GM23248 (cell line): Measurements from ENCODE around the gene CCDC9. TPM values are rescaled to one million over a fixed set of nuclear protein-coding genes. Genes with fewer than 3 reads are reported as not detected.

Experiments
- DNase-seq: peaks from one replicate; pipeline ENCODE4 v3.0.0-alpha.2; 2015
- H2AFZ ChIP-seq: fragments of 200-600 bp; sonication (generic); 2 replicates; pipeline ENCODE4 v1.6.1; 2016; ENCODE audit warnings: antibody characterized with exemption
- H3F3A ChIP-seq: fragments of 200-600 bp; sonication (generic); 2 replicates; pipeline ENCODE4 v1.6.1; 2016; ENCODE audit warnings: mild to moderate bottlenecking, antibody characterized with exemption, mixed run types; ENCODE audit not compliant: insufficient read depth
- H3K27ac ChIP-seq: fragments of 200-600 bp; sonication (generic); 2 replicates; pipeline ENCODE4 v1.5.1; 2016; ENCODE audit warnings: mild to moderate bottlenecking
- H3K27me3 ChIP-seq: fragments of 200-600 bp; sonication (generic); replicated peaks from 2 replicates; pipeline ENCODE4 v1.6.1; 2016; ENCODE audit warnings: mild to moderate bottlenecking; ENCODE audit not compliant: insufficient read depth
- H3K36me3 ChIP-seq: fragments of 200-600 bp; sonication (generic); 2 replicates; pipeline ENCODE4 v1.6.1; 2016; ENCODE audit warnings: low read depth, mild to moderate bottlenecking
- H3K4me1 ChIP-seq: fragments of 200-600 bp; sonication (generic); 2 replicates; pipeline ENCODE4 v1.6.1; 2016; ENCODE audit warnings: mild to moderate bottlenecking; ENCODE audit not compliant: insufficient read depth
- H3K4me2 ChIP-seq: fragments of 200-600 bp; sonication (generic); one replicate; pipeline ENCODE4 v1.6.1; 2016; ENCODE audit warnings: mild to moderate bottlenecking; ENCODE audit not compliant: unreplicated experiment
- H3K4me3 ChIP-seq: fragments of 200-600 bp; sonication (generic); 2 replicates; pipeline ENCODE4 v1.5.1; 2016; ENCODE audit warnings: mild to moderate bottlenecking
- H3K79me2 ChIP-seq: fragments of 200-600 bp; sonication (generic); 2 replicates; pipeline ENCODE4 v1.6.1; 2016; ENCODE audit warnings: mild to moderate bottlenecking; ENCODE audit not compliant: insufficient read depth
- H3K9ac ChIP-seq: fragments of 200-600 bp; sonication (generic); 2 replicates; pipeline ENCODE4 v1.6.1; 2016; ENCODE audit warnings: mild to moderate bottlenecking
- H3K9me2 ChIP-seq: fragments of 200-600 bp; sonication (generic); 2 replicates; pipeline ENCODE4 v1.6.1; 2016; ENCODE audit warnings: mixed run types, mild to moderate bottlenecking, moderate library complexity; ENCODE audit not compliant: insufficient read depth
- H3K9me3 ChIP-seq: fragments of 200-600 bp; sonication (generic); one replicate; pipeline ENCODE4 v1.6.1; 2017; ENCODE audit warnings: low read depth
- H4K20me1 ChIP-seq: fragments of 200-600 bp; sonication (generic); 2 replicates; pipeline ENCODE4 v1.6.0; 2016; ENCODE audit not compliant: insufficient read depth
- EZH2 ChIP-seq: fragments of 200-600 bp; sonication (generic); IDR thresholded peaks from 2 replicates; pipeline ENCODE4 v1.6.1; 2018; ENCODE audit warnings: antibody characterized with exemption, mild to moderate bottlenecking; ENCODE audit not compliant: insufficient read depth, poor library complexity, severe bottlenecking
- EZH2phosphoT487 ChIP-seq: fragments of 200-600 bp; sonication (generic); IDR thresholded peaks from 2 replicates; pipeline ENCODE4 v1.6.1; 2018; ENCODE audit warnings: antibody characterized with exemption, moderate library complexity, mild to moderate bottlenecking, low read depth; ENCODE audit not compliant: insufficient read depth
- WGBS, 2 experiments: methylation state at CpG; one replicate each; pipeline ENCODE4 v1.1.6; 2015 to 2017; ENCODE audit warnings: low lambda C conversion rate in 2 of 2, low coverage in 1 of 2; ENCODE audit errors: missing lambda C conversion rate in 2 of 2; 5-methylcytosine and 5-hydroxymethylcytosine counted together
- in situ Hi-C: fragments of 300-500 bp; cut with MboI; formaldehyde crosslinking; loops from 2 replicates; pipeline ENCODE4 v1.15.0; 2020
- polyA plus RNA-seq: library from polyadenylated mRNA; unstranded; fragments of >200 nt; fragmentation: Nextera tagmentation; extraction: Ambion mirVana; gene quantifications from 2 replicates; pipeline ENCODE4 v1.2.1, GENCODE V29; 2016
- total RNA-seq: library from RNA; depleted of rRNA; stranded (reverse); fragments of >200 nt; shearing (Covaris generic); gene quantifications from 2 replicates; pipeline ENCODE4 v1.2.3, GENCODE V29; 2014

The CCDC9 gene
- total and polyA plus RNA-seq, 2 experiments from 2014 or later, result 4.1 to 11.1 TPM

GRCh38 chr19:47305309-47305751 is 49.0 kb downstream of the CCDC9 start:
- Histone ChIP-seq H3K79me2 (no peaks in the 10 kb centered on the region), H2AFZ (peak overlapping the region; percentile 65), H3K27ac (peak overlapping the region; percentile 47; the same call in 1 of the 2 replicates), H3K9me2 (no peaks in the 10 kb centered on the region), H3K36me3 (no peaks in the 10 kb centered on the region), H3K27me3 (no peaks in the 10 kb centered on the region), H3K9me3 (no peaks in the 10 kb centered on the region), H4K20me1 (no peaks in the 10 kb centered on the region), H3K4me1 (peaks cover 16% of the 10 kb centered on the region), H3F3A (no peaks in the 10 kb centered on the region), H3K4me3 (peak overlapping the region; percentile 68), H3K9ac (peak overlapping the region; percentile 41; the same call in 1 of the 2 replicates), H3K4me2 (peak overlapping the region; percentile 95)
- peak; percentile 95 for DNase-seq
- in situ Hi-C loops, result no loop called here
- TF ChIP-seq EZH2phosphoT487 (no peak), EZH2 (no peak)
- 1% methylated on average over 14 of the region's 14 CpGs for WGBS, 2 experiments

GRCh38 chr19:47306303-47306702 is 50.0 kb downstream of the CCDC9 start:
- no peak overlapping the region for H3K4me2 ChIP-seq
- no peaks in the 10 kb centered on the region for H4K20me1 ChIP-seq
- no peak overlapping the region for H3K4me3 ChIP-seq
- no peaks in the 10 kb centered on the region for H3K27me3 ChIP-seq
- DNase-seq, result no peak
- 66 to 71% methylated on average over 3 of the region's 3 CpGs for WGBS, 2 experiments
- in situ Hi-C loops, result no loop called here
- no peak overlapping the region for H3K9ac ChIP-seq
- H3K79me2 ChIP-seq, result no peaks in the 10 kb centered on the region
- no peaks in the 10 kb centered on the region for H3K36me3 ChIP-seq
- no peak overlapping the region for H2AFZ ChIP-seq
- TF ChIP-seq EZH2phosphoT487 (no peak), EZH2 (no peak)
- no peaks in the 10 kb centered on the region for H3K9me3 ChIP-seq
- H3K4me1 ChIP-seq, result peaks cover 16% of the 10 kb centered on the region
- no peaks in the 10 kb centered on the region for H3F3A ChIP-seq
- H3K27ac ChIP-seq, result no peak overlapping the region
- H3K9me2 ChIP-seq, result no peaks in the 10 kb centered on the region

GRCh38 chr19:47309038-47309437 is 52.7 kb downstream of the CCDC9 start:
- Histone ChIP-seq H3K27me3 (no peaks in the 10 kb centered on the region), H3K36me3 (no peaks in the 10 kb centered on the region), H2AFZ (no peak overlapping the region), H4K20me1 (no peaks in the 10 kb centered on the region), H3F3A (no peaks in the 10 kb centered on the region), H3K4me2 (peak overlapping the region; percentile 46), H3K4me3 (no peak overlapping the region), H3K79me2 (no peaks in the 10 kb centered on the region), H3K9ac (no peak overlapping the region), H3K4me1 (peaks cover 16% of the 10 kb centered on the region), H3K9me3 (no peaks in the 10 kb centered on the region), H3K27ac (no peak overlapping the region), H3K9me2 (no peaks in the 10 kb centered on the region)
- 28 to 33% methylated on average over 8 of the region's 8 CpGs for WGBS, 2 experiments
- TF ChIP-seq EZH2 (no peak), EZH2phosphoT487 (no peak)
- in situ Hi-C loops, result no loop called here
- DNase-seq, result peak; percentile 64

GRCh38 chr19:47309608-47310007 is 53.3 kb downstream of the CCDC9 start, which contains the start of gene C5AR1:
TSS of gene C5AR1 (plus strand) at chr19:47309861. CDS start at chr19:47309896, 35 bp downstream.
- in situ Hi-C loops, result no loop called here
- Histone ChIP-seq H3K9ac (no peak within 1 kb of the TSS), H3K4me1 (peaks cover 16% of the 10 kb centered on the region), H3K36me3 (no peaks in the 10 kb centered on the region), H3K27ac (no peak within 1 kb of the TSS), H2AFZ (no peak within 1 kb of the TSS), H3K4me3 (no peak within 1 kb of the TSS), H3K9me3 (no peaks in the 10 kb centered on the region), H3K27me3 (no peaks in the 10 kb centered on the region), H4K20me1 (no peaks in the 10 kb centered on the region), H3K4me2 (peak within 1 kb of the TSS; percentile 46), H3K79me2 (no peaks in the 10 kb centered on the region), H3K9me2 (no peaks in the 10 kb centered on the region), H3F3A (no peaks in the 10 kb centered on the region)
- TF ChIP-seq EZH2phosphoT487, result no peak
- TF ChIP-seq EZH2, result no peak
- WGBS, 2 experiments, result 48 to 66% methylated on average over 11 to 12 of the region's 12 CpGs
- DNase-seq, result no peak

GRCh38 chr19:47310323-47310722 is 54.0 kb downstream of the CCDC9 start:
- no peaks in the 10 kb centered on the region for H4K20me1 ChIP-seq
- H3K4me3 ChIP-seq, result no peak overlapping the region
- H3K9me2 ChIP-seq, result no peaks in the 10 kb centered on the region
- no peaks in the 10 kb centered on the region for H3F3A ChIP-seq
- no peak overlapping the region for H3K9ac ChIP-seq
- H3K36me3 ChIP-seq, result no peaks in the 10 kb centered on the region
- no peaks in the 10 kb centered on the region for H3K79me2 ChIP-seq
- no peak for DNase-seq
- in situ Hi-C loops, result no loop called here
- H3K9me3 ChIP-seq, result no peaks in the 10 kb centered on the region
- no peaks in the 10 kb centered on the region for H3K27me3 ChIP-seq
- 96 to 98% methylated on average over 2 of the region's 2 CpGs for WGBS, 2 experiments
- H2AFZ ChIP-seq, result no peak overlapping the region
- TF ChIP-seq EZH2, result no peak
- TF ChIP-seq EZH2phosphoT487, result no peak
- H3K4me1 ChIP-seq, result peaks cover 16% of the 10 kb centered on the region
- H3K27ac ChIP-seq, result no peak overlapping the region
- no peak overlapping the region for H3K4me2 ChIP-seq
